GM12878 (cell line): Measurements from ENCODE around the gene GALNT17. TPM values are rescaled to one million over a fixed set of nuclear protein-coding genes. Genes with fewer than 3 reads are reported as not detected.

Experiments
- ATAC-seq: fragments of 200-7000 bp; cut with Tn5 transposase; 3 replicates; pipeline ENCODE4 v1.9.1; 2020; ENCODE audit warnings: mild to moderate bottlenecking, moderate library complexity
- BruUV-seq: library from RNA; stranded (reverse); fragments of 400-500 nt; replicated peaks from 2 replicates; lab custom pipeline; 2021; lab: Mats Ljungman, UMichigan
- CTCF ChIA-PET: fragments of 300-600 bp; sonication (Branson Sonifier 250); formaldehyde crosslinking; extraction: SDS; loops from one replicate; lab custom pipeline; 2021; ENCODE audit warnings: inconsistent platforms; lab: Yijun Ruan, JAX
- POLR2A ChIA-PET: fragments of 350-600 bp; formaldehyde crosslinking; extraction: SDS; loops from one replicate; lab custom pipeline; 2021; ENCODE audit warnings: inconsistent platforms; lab: Charles Lee
- RAD21 ChIA-PET: fragments of 300-600 bp; sonication (Branson Sonifier 250); formaldehyde crosslinking; loops from one replicate; lab custom pipeline; 2023; ENCODE audit warnings: antibody characterized with exemption; ENCODE audit not compliant: unreplicated experiment; lab: Charles Lee
- SMC1A ChIA-PET: fragments of 300-600 bp; sonication (Branson Sonifier 250); formaldehyde crosslinking; loops from one replicate; lab custom pipeline; 2023; ENCODE audit not compliant: unreplicated experiment, uncharacterized antibody; lab: Charles Lee
- DNase-seq: peaks from one replicate; pipeline ENCODE4 v3.0.0-alpha.2; 2011; ENCODE audit warnings: low read depth, low spot score
- FAIRE-seq: peaks from 3 replicates; lab custom pipeline; 2011; peaks lifted over from hg19 to GRCh38; lab: Jason Lieb, UNC
- H2AFZ ChIP-seq: 2 replicates; pipeline ENCODE4 v1.6.0; 2011; ENCODE audit warnings: low read depth, low read length, control low read depth; ENCODE audit not compliant: control insufficient read depth
- H3K27ac ChIP-seq: 2 replicates; pipeline ENCODE4 v1.5.1; 2011; ENCODE audit warnings: control low read depth; ENCODE audit not compliant: control insufficient read depth, insufficient read depth
- H3K27me3 ChIP-seq, 2 experiments: replicated peaks in 1 of 2; 2 replicates each; pipeline versions ENCODE4 v1.6.0 to v1.6.1; 2011; ENCODE audit warnings: low read length in 1 of 2; ENCODE audit not compliant: control insufficient read depth in 2 of 2, insufficient read depth in 2 of 2
- H3K36me3 ChIP-seq, 2 experiments: 2 replicates each; pipeline ENCODE4 v1.5.1; 2011; ENCODE audit warnings: low read length in 1 of 2; ENCODE audit not compliant: control insufficient read depth in 2 of 2, insufficient read depth in 2 of 2
- H3K4me1 ChIP-seq: 2 replicates; pipeline ENCODE4 v1.6.1; 2011; ENCODE audit warnings: mild to moderate bottlenecking, low read length, moderate library complexity, mixed read lengths; ENCODE audit not compliant: control insufficient read depth, insufficient read depth
- H3K4me2 ChIP-seq: 2 replicates; pipeline ENCODE4 v1.6.0; 2011; ENCODE audit warnings: control low read depth; ENCODE audit not compliant: control insufficient read depth, insufficient read depth
- H3K4me3 ChIP-seq: fragments of 200-600 bp; sonication (generic); 2 replicates; pipeline ENCODE4 v1.5.1; 2016
- H3K79me2 ChIP-seq: 2 replicates; pipeline ENCODE4 v1.6.0; 2011; ENCODE audit warnings: low read length; ENCODE audit not compliant: control insufficient read depth, insufficient read depth
- H3K9ac ChIP-seq: 2 replicates; pipeline ENCODE4 v1.8.0; 2011; ENCODE audit warnings: low read length, control low read depth, mixed read lengths; ENCODE audit not compliant: control insufficient read depth, insufficient read depth
- H3K9me3 ChIP-seq: replicated peaks from 3 replicates; pipeline ENCODE4 v1.5.1; 2011; ENCODE audit warnings: mild to moderate bottlenecking, low read length; ENCODE audit not compliant: control insufficient read depth, insufficient read depth
- H4K20me1 ChIP-seq: 2 replicates; pipeline ENCODE4 v1.6.0; 2011; ENCODE audit not compliant: control insufficient read depth, insufficient read depth
- MYB ChIP-seq: fragments of 150-350 bp; IDR thresholded peaks from 2 replicates; pipeline ENCODE4 v1.6.1; 2014; ENCODE audit warnings: mild to moderate bottlenecking, low read depth, low read length, borderline replicate concordance
- NFYA ChIP-seq: IDR thresholded peaks from 2 replicates; pipeline ENCODE4 v1.6.1; 2011; ENCODE audit warnings: low read depth, mild to moderate bottlenecking, low read length, improper control_type of control experiment, borderline replicate concordance
- POLR2A ChIP-seq: IDR thresholded peaks from 2 replicates; pipeline ENCODE4 v1.6.1; 2011; ENCODE audit warnings: low read depth, mild to moderate bottlenecking, low read length
- SMAD1 ChIP-seq: fragments of 450-650 bp; IDR thresholded peaks from 2 replicates; pipeline ENCODE4 v1.6.1; 2018; ENCODE audit warnings: mild to moderate bottlenecking, low read depth; ENCODE audit not compliant: partially characterized antibody
- SREBF1 ChIP-seq: IDR thresholded peaks from 2 replicates; pipeline ENCODE4 v1.6.1; 2012; ENCODE audit warnings: mild to moderate bottlenecking, low read length
- TCF3 ChIP-seq: IDR thresholded peaks from 2 replicates; pipeline ENCODE4 v1.6.1; 2012; ENCODE audit warnings: low read depth, mild to moderate bottlenecking, low read length, borderline replicate concordance; ENCODE audit not compliant: insufficient read depth
- ZBTB33 ChIP-seq: fragments of 450-650 bp; IDR thresholded peaks from 2 replicates; pipeline ENCODE4 v1.6.1; 2017; ENCODE audit warnings: mild to moderate bottlenecking
- WGBS: methylation state at CpG from one replicate; pipeline ENCODE4 v1.1.6; 2016; ENCODE audit warnings: low lambda C conversion rate; ENCODE audit not compliant: insufficient replicate concordance, insufficient coverage; ENCODE audit errors: missing lambda C conversion rate; 5-methylcytosine and 5-hydroxymethylcytosine counted together
- in situ Hi-C: fragments of 300-500 bp; cut with MboI; formaldehyde crosslinking; loops from 9 replicates; pipeline ENCODE4 v1.14.3; 2018; ENCODE audit warnings: mixed read lengths
- intact Hi-C: fragments of 100-400 bp; cut with micrococcal nuclease; formaldehyde crosslinking; loops from one replicate; pipeline ENCODE4 v1.14.2; 2022; ENCODE audit not compliant: unreplicated experiment
- polyA plus RNA-seq, 11 experiments: library from polyadenylated mRNA; depleted of rRNA in 4 of 11; unstranded in 6 of 11; stranded (reverse) in 5 of 11; fragments of >200 nt; fragmentation: Nextera tagmentation in 4 of 11; fragmentation: Illumina TruSeq in 1 of 11; extraction: Ambion mirVana in 4 of 11; extraction: Trizol in 1 of 11; gene quantifications; 1 replicate in 1 of 11; 2 replicates in 10 of 11; pipeline versions ENCODE4 v1.2.1 to v1.2.3, GENCODE V29; 2011 to 2016; ENCODE audit warnings: inconsistent platforms in 2 of 11, missing spikeins in 2 of 11, low read depth in 1 of 11
- total RNA-seq, 4 experiments: library from RNA; depleted of rRNA in 3 of 4; stranded (reverse); fragments of >200 nt in 3 of 4; fragmentation: Illumina TruSeq in 1 of 4; extraction: Trizol in 1 of 4; gene quantifications; 2 replicates each; pipeline versions ENCODE4 v1.2.1 to v1.2.3, GENCODE V29; 2013 to 2021

The GALNT17 gene
- total and polyA plus RNA-seq, 10 of the 15 experiments (the other 5 are each of a cell fraction or from before 2014, with no cell fraction given), result 0.12 to 0.15 TPM; not detected in 8

DNA sequence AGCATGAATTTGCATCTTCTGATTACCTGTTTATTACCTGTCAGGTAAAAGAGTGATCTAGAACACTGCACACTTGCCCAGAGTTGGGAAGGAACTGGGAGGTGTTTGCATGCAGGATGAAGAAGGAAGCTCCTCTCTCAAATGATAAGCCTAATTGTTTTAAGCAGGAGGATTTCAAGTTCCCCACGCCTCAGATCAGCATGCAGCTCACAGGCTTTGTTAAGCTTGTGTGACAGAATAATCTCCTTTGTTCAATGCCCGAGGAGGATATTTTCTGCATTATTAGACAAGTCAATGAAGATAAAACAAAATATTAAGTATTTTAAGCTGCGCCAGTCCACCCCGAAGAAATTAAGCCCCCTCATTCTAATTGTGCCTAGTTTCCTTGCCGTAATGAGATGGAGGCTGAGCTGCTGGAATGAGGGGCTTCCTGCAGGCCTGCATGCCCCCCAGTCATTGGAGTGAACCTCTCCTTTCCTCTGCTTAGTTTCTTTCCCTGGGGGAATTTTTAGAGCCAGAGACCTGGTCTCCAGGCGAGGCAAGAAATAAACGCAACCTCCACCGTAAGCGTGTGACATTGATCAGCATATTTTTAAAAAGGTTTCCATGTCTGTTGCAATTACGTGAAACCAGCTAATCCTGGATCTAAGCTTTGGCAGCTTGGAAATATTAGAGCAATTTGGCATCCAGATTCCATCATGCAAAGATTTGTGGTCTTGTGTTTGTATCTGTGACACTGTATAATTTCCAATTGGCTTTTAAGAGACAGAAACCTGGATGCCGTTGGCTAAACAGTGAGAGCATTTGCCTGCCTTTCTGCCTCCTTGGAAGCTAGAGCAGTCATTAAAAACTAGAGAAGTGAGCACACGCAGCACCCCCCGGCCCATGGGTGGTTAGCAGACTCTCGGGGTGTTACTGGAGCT, 376.0 kb downstream of the GALNT17 start:
- 26% methylated on average over 14 of the region's 14 CpGs for WGBS
- H3K4me1 ChIP-seq, result no peaks in the 10 kb centered on the region
- no peaks in the 10 kb centered on the region for H3K79me2 ChIP-seq
- ChIA-PET RAD21 (no interaction called here), SMC1A (no interaction called here), CTCF (no interaction called here), POLR2A (no interaction called here)
- H3K4me2 ChIP-seq, result no peak overlapping the region
- no peak overlapping the region for H3K27ac ChIP-seq
- in situ Hi-C loops, result no loop called here
- BruUV-seq, result no TSS peak
- H4K20me1 ChIP-seq, result no peaks in the 10 kb centered on the region
- FAIRE-seq, result no peak
- H3K9ac ChIP-seq, result no peak overlapping the region
- no peaks in the 10 kb centered on the region for H3K27me3 ChIP-seq
- no peaks in the 10 kb centered on the region; the same call in 2 of the 3 replicates for H3K9me3 ChIP-seq
- no peaks in the 10 kb centered on the region for H3K36me3 ChIP-seq
- intact Hi-C loops, result no loop called here
- no peak overlapping the region for H2AFZ ChIP-seq
- no peak overlapping the region for H3K4me3 ChIP-seq
- ATAC-seq, result no peak
- no peak for DNase-seq
- TF ChIP-seq POLR2A (no peak), SREBF1 (no peak), NFYA (no peak), SMAD1 (no peak), ZBTB33 (no peak), MYB (no peak), TCF3 (no peak)
